ENCODE data around the gene SIGLEC10. TPM values are rescaled to one million over a fixed set of nuclear protein-coding genes. Genes with fewer than 3 reads are reported as not detected.

The SIGLEC10 gene
- total and polyA plus RNA-seq, 9 of the 15 experiments (the other 6 are each of a cell fraction or from before 2014, with no cell fraction given) = 0.10 to 1.8 (median 0.82) TPM

- peaks cover 14 to 23% of the 10 kb centered on the region in 2 experiments for H3K4me1 ChIP-seq (replicated peaks in 1 of 2; ENCODE audit: control insufficient read depth in 2 of 2, insufficient read depth in 2 of 2, low read length in 2 of 2)
- FAIRE-seq (no peak), ATAC-seq (no peak), DNase-seq (ENCODE audit: extremely low read depth in 1 of 4, low spot score in 3 of 4) (no peak)
- no peak overlapping the region for H3K27ac ChIP-seq (ENCODE audit: extremely low read depth, low read depth, low read length)
- peaks cover 1% of the 10 kb centered on the region; the same call in 1 of the 2 replicates for H3K9me3 ChIP-seq (replicated peaks; ENCODE audit: control insufficient read depth, insufficient read depth, low read depth, low read length)
- POLR2A ChIA-PET = no interaction called here
- H3K4me2 ChIP-seq (ENCODE audit: insufficient read depth, low read length) = 0 out of 2 replicates have a peak overlapping the region, but pooled peaks have one; percentile 60
- no peak overlapping the region for H3K9ac ChIP-seq (ENCODE audit: insufficient read depth in 1 of 2, low read depth in 2 of 2, low read length in 2 of 2)
- CTCF ChIA-PET (ENCODE audit: low intra/inter-chr PET ratio) = no interaction called here
- no peaks in the 10 kb centered on the region for H3K36me3 ChIP-seq (ENCODE audit: control insufficient read depth, insufficient read depth, low read length)
- in situ Hi-C loops (cut with MboI) (no loop called here), intact Hi-C loops (cut with micrococcal nuclease) (no loop called here)
- peak overlapping the region; percentile 35; the same call in 1 of the 2 replicates for H2AFZ ChIP-seq (ENCODE audit: low read depth, low read length)
- no peak overlapping the region for H3K4me3 ChIP-seq
- H3K79me2 ChIP-seq (ENCODE audit: control insufficient read depth, insufficient read depth, low read length) = no peaks in the 10 kb centered on the region
- WGBS (ENCODE audit: insufficient coverage, low coverage, missing lambda C conversion rate) = 81% methylated on average over 7 of the region's 7 CpGs
- no peaks in the 10 kb centered on the region for H3K27me3 ChIP-seq (ENCODE audit: control insufficient read depth in 2 of 2, insufficient read depth in 2 of 2, low read length in 2 of 2)
- H4K20me1 ChIP-seq (replicated peaks; ENCODE audit: control insufficient read depth, insufficient read depth, low read length) = no peaks in the 10 kb centered on the region
- BruUV-seq (replicated peaks) = no TSS peak
- H3K9me1 ChIP-seq (ENCODE audit: control insufficient read depth, insufficient read depth, low read length) = no peaks in the 10 kb centered on the region
- TF ChIP-seq PYGO2 (tag; IDR thresholded peaks at IDR 0.05) (no peak), YBX1 (IDR thresholded peaks at IDR 0.05) (no peak), FOXO4 (CRISPR knock-in tag; IDR thresholded peaks at IDR 0.05) (no peak), ETV6 (IDR thresholded peaks at IDR 0.05; ENCODE audit: borderline replicate concordance in 1 of 2, low read depth in 2 of 2, low read length in 1 of 2) (no peak), ETV6 (CRISPR knock-in tag; IDR thresholded peaks at IDR 0.05; ENCODE audit: borderline replicate concordance) (no peak), MECOM (CRISPR knock-in tag; IDR thresholded peaks at IDR 0.05) (no peak), ZNF133 (CRISPR knock-in tag; IDR thresholded peaks at IDR 0.05) (no peak), ZNF318 (IDR thresholded peaks at IDR 0.05; ENCODE audit: borderline replicate concordance in 1 of 2, low read depth in 1 of 2) (no peak), ZNF695 (CRISPR knock-in tag; IDR thresholded peaks at IDR 0.05) (no peak), ZNF143 (CRISPR knock-in tag; IDR thresholded peaks at IDR 0.05) (no peak), TRIM28 (IDR thresholded peaks at IDR 0.05) (no peak), HINFP (tag; conservative IDR thresholded peaks at IDR 0.05; ENCODE audit: low read depth) (no peak), HDAC3 (IDR thresholded peaks at IDR 0.05; ENCODE audit: borderline replicate concordance, partially characterized antibody) (no peak)
Observed at GRCh38 chr19:51448011-51448410, 30.6 kb upstream of the SIGLEC10 start.

Data from K562 (cell line).